Caco-2 (cell line): ENCODE results near the gene ZBTB22. TPM values are rescaled to one million over a fixed set of nuclear protein-coding genes. Genes with fewer than 3 reads are reported as not detected.

ENCODE experiments used
- BruUV-seq: library from RNA; stranded (reverse); fragments of 400-500 nt; replicated peaks from 2 replicates; lab custom pipeline; 2021; lab: Mats Ljungman, UMichigan
- CTCF ChIA-PET: fragments of 300-600 bp; sonication (Branson Sonifier 250); formaldehyde crosslinking; loops from one replicate; lab custom pipeline; 2022; ENCODE audit warnings: antibody characterized with exemption; lab: Charles Lee
- POLR2A ChIA-PET: fragments of 300-600 bp; sonication (Branson Sonifier 250); formaldehyde crosslinking; loops from one replicate; lab custom pipeline; 2022; ENCODE audit warnings: antibody characterized with exemption; lab: Charles Lee
- DNase-seq, 2 experiments: peaks; one replicate each; pipeline versions ENCODE4 v3.0.0 to v3.0.0-alpha.2; 2020 to 2022
- H3K27me3 ChIP-seq: replicated peaks from 2 replicates; pipeline ENCODE4 v1.6.0; 2011; ENCODE audit warnings: low read length; ENCODE audit not compliant: control insufficient read depth, insufficient read depth
- H3K36me3 ChIP-seq: 2 replicates; pipeline ENCODE4 v1.5.1; 2011; ENCODE audit warnings: low read length; ENCODE audit not compliant: control insufficient read depth, insufficient read depth
- H3K4me1 ChIP-seq: fragments of 250-450 bp; sonication (Bioruptor Pico); 2 replicates; pipeline ENCODE4 v1.5.1; 2020; ENCODE audit warnings: mild to moderate bottlenecking
- H3K4me3 ChIP-seq: 2 replicates; pipeline ENCODE4 v1.5.1; 2011; ENCODE audit warnings: low read depth, mild to moderate bottlenecking, control low read depth, low read length
- H3K9me3 ChIP-seq: fragments of 250-450 bp; sonication (Bioruptor Pico); 2 replicates; pipeline ENCODE4 v1.5.1; 2020; ENCODE audit warnings: mild to moderate bottlenecking, moderate library complexity
- H3K27ac Mint-ChIP-seq: one replicate; pipeline ENCODE4 v1.8.0; 2022; ENCODE audit warnings: mixed read lengths; ENCODE audit not compliant: unreplicated experiment
- H3K27me3 Mint-ChIP-seq: one replicate; pipeline ENCODE4 v1.8.0; 2022; ENCODE audit warnings: mixed read lengths; ENCODE audit not compliant: insufficient read depth, unreplicated experiment
- H3K36me3 Mint-ChIP-seq: one replicate; pipeline ENCODE4 v1.8.0; 2022; ENCODE audit warnings: mild to moderate bottlenecking, mixed read lengths; ENCODE audit not compliant: insufficient read depth, unreplicated experiment
- H3K4me1 Mint-ChIP-seq: one replicate; pipeline ENCODE4 v1.8.0; 2022; ENCODE audit warnings: low read depth, mixed read lengths; ENCODE audit not compliant: unreplicated experiment
- H3K4me3 Mint-ChIP-seq: one replicate; pipeline ENCODE4 v1.8.0; 2022; ENCODE audit warnings: mild to moderate bottlenecking, moderate library complexity, mixed read lengths; ENCODE audit not compliant: unreplicated experiment
- H3K9me3 Mint-ChIP-seq: one replicate; pipeline ENCODE4 v1.8.0; 2022; ENCODE audit warnings: mixed read lengths; ENCODE audit not compliant: unreplicated experiment
- CTCF ChIP-seq, 2 experiments: fragments of 200-600 bp in 1 of 2; IDR thresholded peaks; 1 replicate in 1 of 2; 2 replicates in 1 of 2; pipeline versions ENCODE4 v1.5.1 to v1.8.0; 2011 to 2022; ENCODE audit warnings: antibody characterized with exemption in 1 of 2, control low read depth in 1 of 2, inconsistent platforms in 1 of 2, low read depth in 1 of 2, low read length in 1 of 2, mild to moderate bottlenecking in 1 of 2, moderate library complexity in 1 of 2; ENCODE audit not compliant: insufficient read depth in 1 of 2, severe bottlenecking in 1 of 2, unreplicated experiment in 1 of 2
- intact Hi-C: fragments of 100-400 bp; cut with micrococcal nuclease; formaldehyde crosslinking; loops from one replicate; pipeline ENCODE4 v1.10.0; 2022; ENCODE audit not compliant: unreplicated experiment
- total RNA-seq: library from RNA; stranded (reverse); gene quantifications from 2 replicates; pipeline ENCODE4 v1.2.3, GENCODE V29; 2022

The ZBTB22 gene
- total RNA-seq, 1 experiment from 2014 or later, result 11.5 TPM

GRCh38 chr6:33297406-33297955 is 20.1 kb downstream of the ZBTB22 start:
- intact Hi-C loops, result loop anchor here (1.0 to 5.0 kb wide), 2 partner anchors 8 to 130 kb away; partner anchors contain the start of genes PFDN6 and WDR46
- CTCF ChIA-PET, result interaction anchor here (1.3 to 1.4 kb wide), 2 partner anchors 18 to 128 kb away, joined by 3 to 7 read pairs; no protein-coding TSS in a partner anchor
- no TSS peak for BruUV-seq

GRCh38 chr6:33296797-33297405 is 20.6 kb downstream of the ZBTB22 start:
- BruUV-seq, result TSS peak; percentile 42
- Mint-ChIP-seq H3K9me3 (no peaks in the 10 kb centered on the region), H3K36me3 (peaks cover 65% of the 10 kb centered on the region), H3K27ac (peak overlapping the region; percentile 98), H3K4me1 (peaks cover 13% of the 10 kb centered on the region), H3K27me3 (no peaks in the 10 kb centered on the region), H3K4me3 (peak overlapping the region; percentile 95)
- H3K9me3 ChIP-seq, result no peaks in the 10 kb centered on the region
- ChIA-PET CTCF (interaction anchor here (1.3 to 1.4 kb wide), 2 partner anchors 18 to 129 kb away, joined by 3 to 7 read pairs; no protein-coding TSS in a partner anchor), POLR2A (interaction anchor here (0.5 to 1.6 kb wide), 4 partner anchors 15 to 77 kb away, joined by 3 to 9 read pairs (median 7); partner anchors contain the start of genes RPS18 and VPS52)
- TF ChIP-seq CTCF (IDR thresholded peaks at IDR 0.05; ENCODE audit: insufficient read depth in 1 of 2, low read depth in 1 of 2, low read length in 1 of 2, severe bottlenecking in 1 of 2, unreplicated experiment in 1 of 2), result no peak
- no peak for DNase-seq
- H3K4me1 ChIP-seq, result peaks cover 13% of the 10 kb centered on the region
- H3K27me3 ChIP-seq, result no peaks in the 10 kb centered on the region
- H3K4me3 ChIP-seq, result peak overlapping the region; percentile 90
- peaks cover 2% of the 10 kb centered on the region for H3K36me3 ChIP-seq
- intact Hi-C loops, result loop anchor here (1.0 to 5.0 kb wide), 2 partner anchors 8 to 130 kb away; partner anchors contain the start of genes PFDN6 and WDR46

More at GRCh38 chr6:33297406-33297955, 20.1 kb downstream of the ZBTB22 start:
- Mint-ChIP-seq H3K4me3 (peak overlapping the region; percentile 95), H3K36me3 (peaks cover 60% of the 10 kb centered on the region), H3K27me3 (no peaks in the 10 kb centered on the region), H3K9me3 (no peaks in the 10 kb centered on the region), H3K4me1 (peaks cover 13% of the 10 kb centered on the region), H3K27ac (peak overlapping the region; percentile 98)
- Histone ChIP-seq H3K4me1 (peaks cover 13% of the 10 kb centered on the region), H3K9me3 (no peaks in the 10 kb centered on the region), H3K27me3 (no peaks in the 10 kb centered on the region), H3K4me3 (peak overlapping the region; percentile 90), H3K36me3 (no peaks in the 10 kb centered on the region; the same call in none of the 2 replicates)
- POLR2A ChIA-PET, result interaction anchor here (0.5 to 1.6 kb wide), 7 partner anchors 8 to 76 kb away, joined by 3 to 9 read pairs (median 5); partner anchors contain the start of genes RPS18, VPS52 and ZBTB22
- TF ChIP-seq CTCF (IDR thresholded peaks at IDR 0.05; ENCODE audit: insufficient read depth in 1 of 2, low read depth in 1 of 2, low read length in 1 of 2, severe bottlenecking in 1 of 2, unreplicated experiment in 1 of 2), result no peak
- peak; percentile 84 to 88 for DNase-seq

GRCh38 chr6:33295621-33296369 is 21.7 kb downstream of the ZBTB22 start:
- no peak overlapping the region for H3K27ac Mint-ChIP-seq
- H3K27me3 ChIP-seq, result no peaks in the 10 kb centered on the region
- no peaks in the 10 kb centered on the region for H3K27me3 Mint-ChIP-seq
- peaks cover 19% of the 10 kb centered on the region for H3K4me1 Mint-ChIP-seq
- peaks cover 2% of the 10 kb centered on the region for H3K36me3 ChIP-seq
- intact Hi-C loops, result loop anchor here (5.0 kb wide), 1 partner anchor 132 kb away; no protein-coding TSS in a partner anchor
- DNase-seq, result no peak
- TF ChIP-seq CTCF (IDR thresholded peaks at IDR 0.05; ENCODE audit: insufficient read depth in 1 of 2, low read depth in 1 of 2, low read length in 1 of 2, severe bottlenecking in 1 of 2, unreplicated experiment in 1 of 2), result no peak
- H3K36me3 Mint-ChIP-seq, result peaks cover 67% of the 10 kb centered on the region
- no peak overlapping the region for H3K4me3 ChIP-seq
- no peaks in the 10 kb centered on the region for H3K9me3 Mint-ChIP-seq
- POLR2A ChIA-PET, result no interaction called here
- peaks cover 13% of the 10 kb centered on the region for H3K4me1 ChIP-seq
- H3K4me3 Mint-ChIP-seq, result peak overlapping the region; percentile 95
- no peaks in the 10 kb centered on the region for H3K9me3 ChIP-seq
- CTCF ChIA-PET, result no interaction called here
- BruUV-seq, result no TSS peak
